Measurements from ENCODE around the gene PTGDR2. TPM values are rescaled to one million over a fixed set of nuclear protein-coding genes. Genes with fewer than 3 reads are reported as not detected.

PTGDR2 gene
- total RNA-seq, 2 experiments from 2014 or later, result 2.5 to 2.9 TPM

- Mint-ChIP-seq H3K4me1 (peaks cover 56% of the 10 kb centered on the region), H3K36me3 (no peaks in the 10 kb centered on the region), H3K27me3 (no peaks in the 10 kb centered on the region), H3K27ac (peak overlapping the region; percentile 85), H3K9me3 (no peaks in the 10 kb centered on the region), H3K4me3 (peak overlapping the region; percentile 59)
- DNase-seq (peak; percentile 57), ATAC-seq (ENCODE audit: low read depth) (peak; percentile 29)
- POLR2A ChIA-PET, result interaction anchor here (0.8 to 2.2 kb wide), 9 partner anchors 10 to 43 kb away, joined by 3 to 13 read pairs (median 4); partner anchors contain the start of genes CCDC86, PTGDR2 and TMEM109
Measured at GRCh38 chr11:60870733-60871377, 15.1 kb upstream of the PTGDR2 start.

DNA sequence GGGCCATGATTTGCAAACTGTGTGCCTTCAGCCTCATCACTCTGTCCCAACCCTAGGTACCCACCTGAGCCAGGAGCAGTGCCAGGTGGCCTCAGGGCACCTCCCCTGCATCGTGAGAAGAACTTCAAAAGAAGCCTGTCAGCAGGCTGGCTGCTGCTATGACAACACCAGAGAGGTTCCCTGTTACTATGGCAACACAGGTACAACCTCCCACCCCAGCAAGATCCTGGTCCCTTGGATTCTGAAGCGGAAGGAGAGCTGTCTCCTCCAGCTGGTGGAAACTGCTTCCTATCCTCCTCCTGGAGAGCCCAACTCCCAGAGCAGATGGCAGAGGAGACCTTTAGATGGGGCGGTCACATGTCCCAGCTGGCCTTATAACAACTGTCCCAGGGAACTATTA, 14.5 kb upstream of the PTGDR2 start:
- Mint-ChIP-seq H3K27me3 (no peaks in the 10 kb centered on the region), H3K27ac (peak overlapping the region; percentile 85), H3K36me3 (no peaks in the 10 kb centered on the region), H3K4me3 (peak overlapping the region; percentile 9), H3K9me3 (no peaks in the 10 kb centered on the region), H3K4me1 (peaks cover 59% of the 10 kb centered on the region)
- DNase-seq (no peak), ATAC-seq (ENCODE audit: low read depth) (no peak)
- POLR2A ChIA-PET, result interaction anchor here (1.0 to 2.2 kb wide), 4 partner anchors 17 to 44 kb away, joined by 3 to 13 read pairs (median 4); partner anchors contain the start of genes CCDC86 and TMEM109

DNA sequence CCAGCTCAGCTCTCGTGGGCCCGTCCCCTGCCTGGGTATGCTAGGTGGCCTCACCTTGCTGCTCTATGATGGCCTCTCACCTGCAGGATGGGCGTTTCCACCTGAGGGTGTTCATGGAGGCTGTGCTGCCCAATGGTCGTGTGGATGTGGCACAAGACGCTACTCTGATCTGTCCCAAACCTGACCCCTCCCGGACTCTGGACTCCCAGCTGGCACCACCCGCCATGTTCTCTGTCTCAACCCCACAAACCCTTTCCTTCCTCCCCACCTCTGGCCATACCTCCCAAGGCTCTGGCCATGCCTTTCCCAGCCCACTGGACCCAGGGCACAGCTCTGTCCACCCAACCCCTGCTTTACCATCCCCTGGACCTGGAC, 13.7 kb upstream of the PTGDR2 start:
- Mint-ChIP-seq H3K27ac (peak overlapping the region; percentile 28), H3K36me3 (no peaks in the 10 kb centered on the region), H3K4me1 (peaks cover 66% of the 10 kb centered on the region), H3K27me3 (peaks cover 3% of the 10 kb centered on the region), H3K9me3 (no peaks in the 10 kb centered on the region), H3K4me3 (peak overlapping the region; percentile 17)
- no peak for DNase-seq
- ATAC-seq (ENCODE audit: low read depth), result no peak
- POLR2A ChIA-PET, result interaction anchor here (1.5 to 2.2 kb wide), 3 partner anchors 12 to 37 kb away, joined by 4 to 10 read pairs (median 9); partner anchors contain the start of genes CCDC86 and PRPF19

DNA sequence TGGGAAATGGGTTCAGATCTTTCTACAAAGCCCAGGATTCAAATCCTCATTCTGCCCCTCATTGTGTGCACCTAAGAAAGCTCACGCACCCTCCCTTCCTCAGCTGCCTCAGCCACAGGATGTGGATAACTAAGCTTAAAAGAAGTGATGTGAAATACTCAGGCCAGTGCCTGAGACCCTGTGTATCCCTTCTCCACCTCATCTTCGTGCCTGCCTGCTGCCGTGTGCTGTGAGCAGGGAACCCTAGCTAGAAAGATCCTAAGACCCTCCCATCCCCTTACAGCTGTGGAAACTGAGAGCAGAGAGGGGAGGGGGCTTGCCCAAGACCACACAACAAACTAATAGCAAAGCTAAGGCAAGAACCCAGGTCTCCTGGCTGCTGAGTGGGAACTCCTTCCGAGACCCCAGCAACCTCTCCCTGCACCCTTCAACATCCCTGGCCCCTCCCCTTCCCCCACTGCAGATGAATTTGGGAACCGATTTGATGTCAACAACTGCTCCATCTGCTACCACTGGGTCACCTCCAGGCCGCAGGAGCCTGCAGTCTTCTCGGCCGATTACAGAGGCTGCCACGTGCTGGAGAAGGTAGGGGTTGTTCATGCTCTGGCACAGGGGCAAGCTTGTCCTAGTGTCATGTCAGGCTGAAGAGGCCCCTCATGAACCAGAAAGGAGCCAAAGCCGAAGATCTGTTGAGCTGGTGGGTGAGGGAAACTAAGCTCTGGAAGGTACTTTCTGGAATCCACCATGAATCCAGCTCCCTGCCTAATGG, 13.1 kb upstream of the PTGDR2 start:
- Mint-ChIP-seq H3K27me3 (peaks cover 3% of the 10 kb centered on the region), H3K4me1 (peaks cover 66% of the 10 kb centered on the region), H3K4me3 (peak overlapping the region; percentile 35), H3K9me3 (no peaks in the 10 kb centered on the region), H3K27ac (peak overlapping the region; percentile 87), H3K36me3 (no peaks in the 10 kb centered on the region)
- POLR2A ChIA-PET, result interaction anchor here (0.9 to 2.2 kb wide), 8 partner anchors 11 to 245 kb away, joined by 3 to 10 read pairs (median 4); partner anchors contain the start of genes CCDC86, PRPF19 and TMEM109
- DNase-seq (no peak), ATAC-seq (ENCODE audit: low read depth) (peak; percentile 66)

GRCh38 chr11:60867871-60868681, 12.3 kb upstream of the PTGDR2 start:
- POLR2A ChIA-PET, result interaction anchor here (0.7 to 2.2 kb wide), 12 partner anchors 10 to 270 kb away, joined by 3 to 10 read pairs (median 4); partner anchors contain the start of genes CCDC86, PRPF19, PTGDR2 and TMEM109
- H3K4me1 Mint-ChIP-seq, result peaks cover 60% of the 10 kb centered on the region
- peaks cover 3% of the 10 kb centered on the region for H3K27me3 Mint-ChIP-seq
- no peaks in the 10 kb centered on the region for H3K9me3 Mint-ChIP-seq
- peak overlapping the region; percentile 87 for H3K27ac Mint-ChIP-seq
- DNase-seq, result no peak
- peak; percentile 9 for ATAC-seq (ENCODE audit: low read depth)
- no peaks in the 10 kb centered on the region for H3K36me3 Mint-ChIP-seq
- H3K4me3 Mint-ChIP-seq, result peak overlapping the region; percentile 35

DNA sequence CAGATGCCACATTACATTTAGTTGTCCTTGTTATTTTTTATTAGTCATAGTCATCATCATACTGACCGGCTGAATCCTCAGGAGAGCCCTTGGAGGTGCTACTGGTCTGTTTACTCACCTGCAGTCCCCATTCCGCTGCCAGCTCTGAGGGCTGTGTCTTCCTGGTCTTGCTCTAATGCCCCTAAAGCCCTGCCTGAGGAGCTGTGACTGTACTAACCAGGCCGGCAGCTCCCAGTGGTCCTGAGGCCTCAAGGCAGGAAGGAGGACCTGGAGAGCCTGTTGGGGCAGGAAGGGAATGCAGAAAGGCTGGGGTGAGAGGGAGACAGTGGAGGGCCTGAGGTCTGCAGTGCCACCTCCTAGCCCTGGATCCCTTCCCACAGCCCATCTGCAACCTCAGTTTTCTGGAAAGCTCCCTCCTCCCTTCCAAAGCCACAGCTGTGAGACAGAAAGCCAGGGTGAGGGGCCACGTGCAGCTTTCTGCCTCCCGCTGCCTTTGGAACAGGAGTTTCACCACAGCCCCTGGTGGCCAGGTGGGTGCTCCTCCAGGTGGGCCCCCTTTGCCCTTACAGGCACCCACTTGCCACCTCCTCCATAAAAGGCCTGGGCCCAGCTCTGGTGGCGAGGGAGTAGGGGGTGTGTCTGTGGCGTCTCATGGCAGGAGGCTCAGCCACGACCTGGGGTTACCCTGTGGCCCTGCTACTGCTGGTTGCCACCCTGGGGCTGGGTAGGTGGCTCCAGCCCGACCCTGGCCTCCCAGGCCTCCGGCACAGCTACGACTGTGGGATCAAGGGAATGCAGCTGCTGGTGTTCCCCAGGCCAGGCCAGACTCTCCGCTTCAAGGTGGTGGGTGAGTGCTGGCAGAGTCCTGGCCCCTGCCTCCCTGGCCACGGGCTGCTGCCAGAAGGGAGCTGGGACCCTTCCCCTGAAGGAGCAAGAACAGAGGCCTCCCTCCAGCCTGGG, 11.4 kb upstream of the PTGDR2 start, which contains the start of gene ZP1:
Gene ZP1 (plus strand): TSS at position 632 of the 960 bp plus-strand sequence. CDS start 20 bp downstream, at position 652.
- H3K4me1 Mint-ChIP-seq, result peaks cover 51% of the 10 kb centered on the region
- no peaks in the 10 kb centered on the region for H3K36me3 Mint-ChIP-seq
- no peaks in the 10 kb centered on the region for H3K9me3 Mint-ChIP-seq
- H3K27me3 Mint-ChIP-seq, result peaks cover 6% of the 10 kb centered on the region
- DNase-seq (peak; percentile 14), ATAC-seq (ENCODE audit: low read depth) (no peak)
- POLR2A ChIA-PET, result interaction anchor here (1.2 to 2.2 kb wide), 5 partner anchors 11 to 46 kb away, joined by 3 to 10 read pairs (median 5); partner anchors contain the start of genes CCDC86, PTGDR2 and TMEM109
- peak within 1 kb of the TSS; percentile 87 for H3K27ac Mint-ChIP-seq
- H3K4me3 Mint-ChIP-seq, result peak within 1 kb of the TSS; percentile 35

DNA sequence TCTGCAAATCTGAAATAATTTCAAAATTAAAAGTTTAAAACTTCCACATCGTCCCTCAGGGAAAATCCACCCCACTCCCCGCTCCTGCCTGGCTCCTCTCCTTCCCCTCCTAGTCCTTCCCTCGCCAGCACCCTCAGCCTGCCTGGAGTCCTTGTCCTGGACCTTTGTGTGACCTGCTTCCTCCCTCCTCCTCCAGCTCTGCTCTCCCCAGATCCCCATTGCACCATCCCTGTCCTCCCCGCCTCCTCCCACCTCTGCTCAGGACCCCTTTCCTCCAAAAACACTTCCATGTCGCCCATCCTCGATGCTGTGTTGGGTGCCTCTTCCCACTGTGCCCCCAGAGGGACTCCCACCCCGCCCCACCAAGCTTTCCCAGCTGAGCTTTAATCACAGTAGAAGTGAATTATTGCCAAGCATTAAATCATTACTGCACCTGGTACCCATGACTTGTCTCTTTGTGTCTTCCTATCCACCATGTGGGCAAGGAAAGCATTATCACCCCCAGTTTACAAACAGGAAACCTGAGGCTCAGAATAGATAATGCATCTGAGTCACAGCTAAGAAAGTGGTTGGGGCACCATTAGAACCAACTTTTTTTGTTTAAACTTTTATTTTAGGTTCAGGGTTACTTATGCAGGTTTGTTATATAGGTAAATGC, 9.2 kb upstream of the PTGDR2 start:
- H3K9me3 Mint-ChIP-seq, result no peaks in the 10 kb centered on the region
- H3K27me3 Mint-ChIP-seq, result peaks cover 6% of the 10 kb centered on the region
- H3K4me3 Mint-ChIP-seq, result peak overlapping the region; percentile 2
- peak; percentile 22 for DNase-seq
- H3K4me1 Mint-ChIP-seq, result peaks cover 34% of the 10 kb centered on the region
- POLR2A ChIA-PET, result interaction anchor here (1.5 to 1.9 kb wide), 2 partner anchors 9 to 21 kb away, joined by 3 to 4 read pairs; partner anchors contain the start of gene PTGDR2
- H3K36me3 Mint-ChIP-seq, result peaks cover 1% of the 10 kb centered on the region
- peak overlapping the region; percentile 45 for H3K27ac Mint-ChIP-seq
- peak; percentile 33 for ATAC-seq (ENCODE audit: low read depth)

GRCh38 chr11:60863550-60864521, 8.1 kb upstream of the PTGDR2 start:
- Mint-ChIP-seq H3K4me1 (peaks cover 32% of the 10 kb centered on the region), H3K36me3 (peaks cover 1% of the 10 kb centered on the region), H3K9me3 (no peaks in the 10 kb centered on the region), H3K4me3 (no peak overlapping the region), H3K27ac (no peak overlapping the region), H3K27me3 (peaks cover 6% of the 10 kb centered on the region)
- ATAC-seq (ENCODE audit: low read depth) (no peak), DNase-seq (no peak)
- POLR2A ChIA-PET, result interaction anchor here (1.5 to 1.9 kb wide), 2 partner anchors 8 to 20 kb away, joined by 3 to 4 read pairs; partner anchors contain the start of gene PTGDR2

DNA sequence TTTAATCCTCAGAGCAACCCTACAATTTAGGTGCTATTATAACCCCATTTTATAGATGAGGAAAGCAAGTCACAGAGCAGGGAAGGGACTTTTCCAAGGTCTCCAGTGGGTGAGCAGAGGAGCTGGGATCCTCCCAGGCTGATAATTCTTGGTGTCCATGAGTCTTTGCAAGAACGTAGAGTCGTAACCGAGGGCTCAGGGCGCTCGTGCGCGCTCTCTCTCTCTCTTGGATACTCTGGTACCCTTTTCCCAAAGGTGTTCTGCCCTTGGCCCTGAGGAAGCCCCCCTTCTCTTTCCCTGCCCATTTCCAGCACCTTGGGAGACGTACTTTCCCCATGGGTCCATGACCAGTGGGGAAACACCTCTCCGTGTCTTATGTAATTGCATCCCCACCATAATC, 6.4 kb upstream of the PTGDR2 start:
- H3K9me3 Mint-ChIP-seq, result no peaks in the 10 kb centered on the region
- H3K4me1 Mint-ChIP-seq, result peaks cover 36% of the 10 kb centered on the region
- DNase-seq, result no peak
- peak overlapping the region; percentile 26 for H3K27ac Mint-ChIP-seq
- POLR2A ChIA-PET, result no interaction called here
- ATAC-seq (ENCODE audit: low read depth), result no peak
- no peak overlapping the region for H3K4me3 Mint-ChIP-seq
- H3K36me3 Mint-ChIP-seq, result peaks cover 1% of the 10 kb centered on the region
- H3K27me3 Mint-ChIP-seq, result peaks cover 6% of the 10 kb centered on the region

DNA sequence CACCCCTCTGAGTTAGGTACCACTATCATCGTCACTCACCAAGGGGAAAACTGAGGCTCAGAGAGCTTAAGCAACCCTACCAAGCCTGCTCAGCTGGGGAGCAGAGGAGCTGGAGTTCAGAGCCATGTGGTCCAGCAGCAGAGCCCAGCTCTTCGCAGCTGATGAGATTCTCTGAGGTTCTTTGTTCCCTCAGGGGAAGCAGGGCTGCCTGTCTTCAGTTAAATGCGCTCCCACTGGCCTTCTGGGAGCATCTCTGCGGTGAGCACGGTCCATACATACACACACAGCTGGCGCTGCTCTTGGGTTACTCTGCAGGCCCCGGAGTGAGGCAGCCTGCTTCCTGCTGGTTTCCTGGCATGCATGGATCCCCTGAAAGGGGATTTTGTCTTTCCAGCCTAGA, 5.2 kb upstream of the PTGDR2 start:
- Mint-ChIP-seq H3K4me3 (no peak overlapping the region), H3K36me3 (peaks cover 1% of the 10 kb centered on the region), H3K27ac (no peak overlapping the region), H3K9me3 (no peaks in the 10 kb centered on the region), H3K27me3 (peaks cover 6% of the 10 kb centered on the region), H3K4me1 (peaks cover 41% of the 10 kb centered on the region)
- DNase-seq (no peak), ATAC-seq (ENCODE audit: low read depth) (no peak)
- POLR2A ChIA-PET, result interaction anchor here (0.8 to 0.9 kb wide), 2 partner anchors 11 to 30 kb away, joined by 4 to 5 read pairs; no protein-coding TSS in a partner anchor

All from activated naive CD8-positive, alpha-beta T cell treated with anti-CD3 and anti-CD28 coated beads, Interleukin-2, amount 10 ng/mL, durations not matched to agents 7 days and 5 days (primary cell).